ENCODE measurements around the gene SULF2.

SULF2 gene

GRCh38 chr20:47629907-47630306 lies 155.4 kb downstream of the SULF2 start:
- no peak for TF ChIP-seq CTCF (IDR thresholded peaks at IDR 0.05; ENCODE audit: low read depth, low read length)
- Histone ChIP-seq H3K36me3 (no peaks in the 10 kb centered on the region; the same call in 1 of the 2 replicates), H3K27ac (no peak overlapping the region), H3K27me3 (ENCODE audit: insufficient read depth, low read depth, severe bottlenecking) (no peaks in the 10 kb centered on the region), H3K9me3 (ENCODE audit: severe bottlenecking) (no peaks in the 10 kb centered on the region), H3K4me3 (ENCODE audit: low read depth, low read length) (no peak overlapping the region)
- no peak for DNase-seq

GRCh38 chr20:47627540-47627939 lies 157.7 kb downstream of the SULF2 start:
- no peaks in the 10 kb centered on the region for H3K9me3 ChIP-seq (ENCODE audit: severe bottlenecking)
- H3K36me3 ChIP-seq: no peaks in the 10 kb centered on the region; the same call in 1 of the 2 replicates
- H3K27ac ChIP-seq: no peak overlapping the region
- no peak for DNase-seq
- no peak overlapping the region for H3K4me3 ChIP-seq (ENCODE audit: low read depth, low read length)
- H3K27me3 ChIP-seq (ENCODE audit: insufficient read depth, low read depth, severe bottlenecking): no peaks in the 10 kb centered on the region
- no peak for TF ChIP-seq CTCF (IDR thresholded peaks at IDR 0.05; ENCODE audit: low read depth, low read length)

GRCh38 chr20:47623206-47623605 lies 162.1 kb downstream of the SULF2 start:
- TF ChIP-seq CTCF (IDR thresholded peaks at IDR 0.05; ENCODE audit: low read depth, low read length): no peak
- Histone ChIP-seq H3K9me3 (ENCODE audit: severe bottlenecking) (no peaks in the 10 kb centered on the region), H3K27ac (no peak overlapping the region), H3K36me3 (no peaks in the 10 kb centered on the region; the same call in 1 of the 2 replicates), H3K4me3 (ENCODE audit: low read depth, low read length) (no peak overlapping the region), H3K27me3 (ENCODE audit: insufficient read depth, low read depth, severe bottlenecking) (no peaks in the 10 kb centered on the region)
- DNase-seq: no peak

GRCh38 chr20:47622118-47622665 lies 163.1 kb downstream of the SULF2 start:
- no peak for TF ChIP-seq CTCF (IDR thresholded peaks at IDR 0.05; ENCODE audit: low read depth, low read length)
- no peaks in the 10 kb centered on the region for H3K27me3 ChIP-seq (ENCODE audit: insufficient read depth, low read depth, severe bottlenecking)
- no peak overlapping the region for H3K4me3 ChIP-seq (ENCODE audit: low read depth, low read length)
- no peaks in the 10 kb centered on the region for H3K9me3 ChIP-seq (ENCODE audit: severe bottlenecking)
- no peaks in the 10 kb centered on the region; the same call in 1 of the 2 replicates for H3K36me3 ChIP-seq
- H3K27ac ChIP-seq: no peak overlapping the region
- no peak for DNase-seq

GRCh38 chr20:47620808-47621805 lies 164.2 kb downstream of the SULF2 start:
- Histone ChIP-seq H3K27ac (no peak overlapping the region), H3K27me3 (ENCODE audit: insufficient read depth, low read depth, severe bottlenecking) (no peaks in the 10 kb centered on the region), H3K4me3 (ENCODE audit: low read depth, low read length) (no peak overlapping the region), H3K36me3 (no peaks in the 10 kb centered on the region), H3K9me3 (ENCODE audit: severe bottlenecking) (no peaks in the 10 kb centered on the region)
- TF ChIP-seq CTCF (IDR thresholded peaks at IDR 0.05; ENCODE audit: low read depth, low read length): peak; percentile 29; the same call in 1 of the 2 replicates
- DNase-seq: no peak
